Panc1 (cell line): Measurements from ENCODE around the gene RASSF7. TPM values are rescaled to one million over a fixed set of nuclear protein-coding genes. Genes with fewer than 3 reads are reported as not detected.

Experiments used
- ATAC-seq: fragments of 200-7000 bp; cut with Tn5 transposase; 2 replicates; pipeline ENCODE4 v1.9.1; 2020; ENCODE audit warnings: mild to moderate bottlenecking, moderate library complexity
- BruUV-seq: library from RNA; stranded (reverse); fragments of 400-500 nt; replicated peaks from 2 replicates; lab custom pipeline; 2021; lab: Mats Ljungman, UMichigan
- CTCF ChIA-PET: fragments of 300-600 bp; sonication (Branson Sonifier 250); formaldehyde crosslinking; loops from one replicate; lab custom pipeline; 2022; ENCODE audit warnings: antibody characterized with exemption; lab: Charles Lee
- POLR2A ChIA-PET: fragments of 300-600 bp; sonication (Branson Sonifier 250); formaldehyde crosslinking; loops from one replicate; lab custom pipeline; 2022; ENCODE audit warnings: antibody characterized with exemption; lab: Charles Lee
- DNase-seq: peaks from one replicate; pipeline ENCODE4 v3.0.0-alpha.2; 2010; ENCODE audit warnings: low read depth, low spot score
- H3K27ac ChIP-seq: 2 replicates; pipeline ENCODE4 v1.5.1; 2011; ENCODE audit warnings: mild to moderate bottlenecking, low read length, inconsistent platforms
- H3K27me3 ChIP-seq: fragments of 200-500 bp; sonication (Bioruptor generic); 2 replicates; pipeline ENCODE4 v1.6.0; 2014; ENCODE audit warnings: low read length, inconsistent platforms; ENCODE audit not compliant: control insufficient read depth, insufficient read depth
- H3K36me3 ChIP-seq: fragments of 200-500 bp; sonication (Bioruptor generic); 2 replicates; pipeline ENCODE4 v1.5.1; 2014; ENCODE audit warnings: inconsistent platforms, mild to moderate bottlenecking, low read length, moderate library complexity; ENCODE audit not compliant: control insufficient read depth, insufficient read depth
- H3K4me1 ChIP-seq: 2 replicates; pipeline ENCODE4 v1.5.1; 2011; ENCODE audit warnings: inconsistent platforms, mild to moderate bottlenecking, low read length, moderate library complexity; ENCODE audit not compliant: control insufficient read depth, insufficient read depth
- H3K4me3 ChIP-seq, 2 experiments: 2 replicates each; pipeline ENCODE4 v1.5.1; 2011 to 2012; ENCODE audit warnings: low read depth in 2 of 2, low read length in 2 of 2, mild to moderate bottlenecking in 2 of 2, inconsistent platforms in 1 of 2, moderate library complexity in 1 of 2
- H3K9me3 ChIP-seq: fragments of 200-500 bp; sonication (Bioruptor generic); 2 replicates; pipeline ENCODE4 v1.5.1; 2014; ENCODE audit warnings: low read depth, mild to moderate bottlenecking, inconsistent platforms, low read length, moderate library complexity; ENCODE audit not compliant: control insufficient read depth, insufficient read depth
- CTCF ChIP-seq: fragments of 450-650 bp; IDR thresholded peaks from 2 replicates; pipeline ENCODE4 v1.5.1; 2017; ENCODE audit warnings: mild to moderate bottlenecking
- POLR2AphosphoS5 ChIP-seq: IDR thresholded peaks from 2 replicates; pipeline ENCODE4 v1.6.1; 2012; ENCODE audit warnings: mild to moderate bottlenecking, low read depth, low read length, moderate library complexity
- REST ChIP-seq, 2 experiments: IDR thresholded peaks; 2 replicates each; pipeline ENCODE4 v1.6.1; 2011 to 2012; ENCODE audit warnings: low read depth in 2 of 2, control low read depth in 1 of 2, low read length in 1 of 2, mild to moderate bottlenecking in 1 of 2, moderate library complexity in 1 of 2; ENCODE audit not compliant: insufficient read depth in 1 of 2
- SIN3A ChIP-seq: IDR thresholded peaks from 2 replicates; pipeline ENCODE4 v1.6.1; 2012; ENCODE audit warnings: low read depth, mild to moderate bottlenecking, low read length, moderate library complexity, borderline replicate concordance; ENCODE audit not compliant: insufficient read depth
- TCF7L2 ChIP-seq: IDR thresholded peaks from 2 replicates; pipeline ENCODE4 v1.6.1; 2011; ENCODE audit warnings: mild to moderate bottlenecking, low read depth, low read length, inconsistent platforms
- in situ Hi-C: cut with HindIII; loops from 2 replicates; pipeline ENCODE4 v1.10.0; 2016; ENCODE audit warnings: low sequenced_read_pairs, low pct_unique_long_range_greater_than_20kb
- intact Hi-C: fragments of 100-400 bp; cut with micrococcal nuclease; formaldehyde crosslinking; loops from one replicate; pipeline ENCODE4 v1.10.0; 2022; ENCODE audit not compliant: unreplicated experiment
- total RNA-seq: library from RNA; stranded (reverse); gene quantifications from one replicate; pipeline ENCODE4 v1.2.1, GENCODE V29; 2021; ENCODE audit not compliant: unreplicated experiment

RASSF7 gene
- total RNA-seq, 1 experiment from 2014 or later: 81.8 TPM

GRCh38 chr11:608791-609251 is 48.1 kb downstream of the RASSF7 start:
- Histone ChIP-seq H3K4me1 (peaks cover 21% of the 10 kb centered on the region), H3K4me3 (no peak overlapping the region), H3K9me3 (no peaks in the 10 kb centered on the region), H3K36me3 (peaks cover 38% of the 10 kb centered on the region), H3K27me3 (no peaks in the 10 kb centered on the region), H3K27ac (no peak overlapping the region)
- BruUV-seq: TSS peak; percentile 46
- no peak for TF ChIP-seq TCF7L2
- no peak for TF ChIP-seq SIN3A
- TF ChIP-seq POLR2AphosphoS5: no peak
- no peak for TF ChIP-seq REST (IDR thresholded peaks at IDR 0.05; ENCODE audit: insufficient read depth in 1 of 2, low read depth in 2 of 2, low read length in 1 of 2)
- TF ChIP-seq CTCF: no peak
- POLR2A ChIA-PET: interaction anchor here (1.2 kb wide), 1 partner anchor 24 kb away, joined by 5 read pairs; no protein-coding TSS in a partner anchor
- intact Hi-C loops: no loop called here
- DNase-seq: no peak
- in situ Hi-C loops: no loop called here
- CTCF ChIA-PET: no interaction called here
- ATAC-seq: no peak

GRCh38 chr11:609341-609811 is 48.6 kb downstream of the RASSF7 start:
- ATAC-seq (no peak), DNase-seq (no peak)
- ChIA-PET CTCF (no interaction called here), POLR2A (no interaction called here)
- H3K27me3 ChIP-seq: no peaks in the 10 kb centered on the region
- H3K36me3 ChIP-seq: peaks cover 38% of the 10 kb centered on the region
- H3K4me3 ChIP-seq: no peak overlapping the region
- H3K9me3 ChIP-seq: no peaks in the 10 kb centered on the region
- in situ Hi-C loops: no loop called here
- H3K27ac ChIP-seq: no peak overlapping the region
- intact Hi-C loops: no loop called here
- H3K4me1 ChIP-seq: peaks cover 26% of the 10 kb centered on the region
- TF ChIP-seq CTCF (no peak), REST (IDR thresholded peaks at IDR 0.05; ENCODE audit: insufficient read depth in 1 of 2, low read depth in 2 of 2, low read length in 1 of 2) (no peak), SIN3A (no peak), POLR2AphosphoS5 (no peak), TCF7L2 (no peak)
- no TSS peak for BruUV-seq
